ENCODE measurements around the gene ARHGAP30.

ARHGAP30 gene

DNA sequence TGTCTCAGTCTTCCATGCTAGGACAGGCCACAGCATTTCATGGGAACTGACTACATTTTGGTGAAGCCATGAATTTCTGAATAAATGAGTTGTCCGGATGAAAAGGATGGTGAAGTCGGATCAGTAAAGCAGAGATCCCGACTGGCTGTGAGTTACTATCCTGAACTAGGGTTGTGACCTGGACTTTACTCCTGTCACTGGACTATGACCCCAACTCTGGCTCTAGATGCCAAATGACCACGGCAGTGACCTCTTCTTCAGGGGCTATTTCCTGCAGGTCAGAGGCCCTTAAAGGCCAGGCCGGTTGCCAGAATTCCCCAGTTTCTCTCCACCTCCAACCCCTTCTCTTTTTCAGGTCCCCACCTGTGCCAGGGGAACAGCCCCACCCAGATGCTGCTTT is 21.4 kb upstream of the ARHGAP30 start:
- no peak for DNase-seq (ENCODE audit: low spot score)

DNA sequence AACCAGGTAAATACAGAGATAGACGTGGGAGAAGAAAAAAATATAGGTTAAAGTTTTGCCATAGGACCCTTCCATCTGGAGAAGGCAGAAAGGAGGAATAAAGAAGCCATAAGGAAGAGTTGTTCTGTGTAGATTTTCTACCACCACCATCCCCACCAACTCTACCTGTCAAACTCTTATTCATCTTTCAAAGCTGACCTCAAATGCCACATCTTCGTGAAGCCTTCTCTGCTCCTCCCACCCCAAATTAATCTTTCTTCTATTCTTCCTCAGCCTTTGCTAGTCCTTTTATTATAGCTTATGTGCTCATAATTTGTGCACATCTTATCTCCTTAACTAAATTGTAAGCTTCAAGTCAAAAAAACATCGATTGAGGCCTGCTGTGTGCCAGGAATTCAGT is 20.9 kb upstream of the ARHGAP30 start:
- no peak for DNase-seq (ENCODE audit: low spot score)

DNA sequence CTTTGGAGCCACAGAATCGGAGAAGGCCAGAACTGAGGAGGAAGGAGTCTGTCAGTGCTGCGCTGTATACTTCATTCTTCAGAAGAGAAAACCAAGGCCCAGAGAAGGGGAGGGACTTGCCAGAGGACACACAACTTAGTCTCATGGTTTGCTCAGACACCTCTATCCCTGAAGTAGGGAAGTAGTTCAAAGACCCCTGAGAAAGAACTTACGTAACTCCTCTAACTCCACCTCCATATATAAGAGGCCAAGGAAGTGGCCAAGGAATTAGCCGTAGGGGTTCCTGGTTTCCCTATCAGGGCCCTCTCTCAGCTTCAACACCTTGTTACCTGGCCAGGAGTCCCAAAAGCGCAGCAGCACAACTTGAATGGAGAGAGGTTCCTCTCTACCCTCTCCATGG is 20.2 kb upstream of the ARHGAP30 start:
- DNase-seq (ENCODE audit: low spot score): no peak

DNA sequence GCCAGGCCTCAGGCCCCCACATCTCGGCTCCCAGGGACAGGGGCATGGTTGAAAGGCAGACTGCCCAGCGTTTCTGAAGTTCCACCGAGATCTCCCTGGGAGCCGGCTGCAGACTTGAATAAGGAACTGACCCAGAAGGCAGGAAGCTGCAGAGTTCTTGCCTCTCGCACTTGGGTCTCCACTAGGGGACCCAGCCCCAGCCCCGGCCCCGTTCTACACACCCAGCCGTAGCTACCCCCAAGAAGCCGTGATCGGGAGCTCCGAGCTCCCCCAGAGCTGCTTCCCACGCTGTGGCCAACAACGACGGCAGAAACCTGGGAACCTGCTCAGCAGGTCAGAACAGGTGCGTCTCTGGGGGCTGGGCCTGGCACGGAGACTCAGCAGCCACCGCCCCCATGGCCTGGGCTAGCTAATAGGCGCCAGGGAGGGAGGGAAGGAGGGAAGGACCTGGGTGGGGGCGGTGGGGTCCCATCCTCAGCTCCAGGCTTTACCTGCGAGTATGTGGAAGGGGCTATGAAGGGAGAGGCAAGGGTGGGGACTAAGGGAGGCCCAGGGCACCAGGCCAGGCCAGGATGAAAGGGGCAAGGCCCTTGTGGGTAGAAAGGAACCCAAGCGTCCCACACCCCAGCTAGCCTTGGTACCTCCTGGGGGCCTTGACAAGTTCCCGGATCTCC is 19.7 kb upstream of the ARHGAP30 start, which contains the start of gene NECTIN4:
NECTIN4 (minus strand) TSS at position 308 of the 674 bp plus-strand sequence; CDS start at position 46, 262 bp downstream.
- no peak for DNase-seq (ENCODE audit: low spot score)

DNA sequence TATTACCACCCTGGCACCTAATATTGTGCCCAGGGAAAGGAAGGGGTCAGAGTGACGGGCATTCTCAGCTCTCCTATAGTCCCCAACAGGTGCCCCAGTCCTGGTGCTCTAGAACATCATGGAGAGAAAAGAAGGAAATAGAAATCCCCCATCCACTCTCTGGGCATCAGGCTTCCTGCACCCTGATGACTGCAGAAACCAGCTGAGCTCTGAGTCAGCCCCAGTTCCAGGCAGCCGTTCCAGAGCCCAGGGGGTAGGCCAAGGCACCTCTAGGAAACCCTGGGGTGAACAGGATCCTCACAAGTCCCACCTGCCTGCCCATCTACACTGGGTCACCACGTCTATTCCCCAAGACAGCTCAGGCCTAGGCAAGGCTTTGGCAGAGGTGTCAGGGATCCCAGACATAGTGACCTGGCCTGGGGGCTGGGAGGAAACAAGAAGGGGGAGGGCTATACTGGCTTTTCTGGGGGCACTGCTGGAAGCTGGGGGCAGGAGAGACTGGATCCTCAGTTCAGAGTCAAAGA is 19.0 kb upstream of the ARHGAP30 start:
- DNase-seq (ENCODE audit: low spot score): no peak

DNA sequence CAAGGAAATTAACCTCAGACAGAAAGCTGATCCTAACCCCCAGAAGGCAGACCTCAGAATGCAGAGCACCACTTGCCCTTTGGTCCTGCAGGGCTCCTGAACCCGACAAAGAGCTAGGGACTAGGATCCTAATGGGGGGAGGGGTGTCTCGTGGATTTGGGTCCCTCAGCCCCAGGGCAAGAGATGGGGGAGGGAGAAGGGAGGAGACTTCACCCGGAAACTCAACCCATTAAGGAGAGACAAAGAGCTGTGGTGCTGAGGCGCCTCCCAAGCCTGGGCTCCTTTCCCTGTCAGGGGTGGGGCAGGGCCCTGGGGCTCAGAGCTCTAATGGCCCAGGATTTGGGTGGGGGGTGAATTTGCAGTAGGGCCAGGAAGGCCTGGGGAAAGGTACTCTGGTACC is 16.8 kb upstream of the ARHGAP30 start:
- DNase-seq (ENCODE audit: low spot score): no peak

DNA sequence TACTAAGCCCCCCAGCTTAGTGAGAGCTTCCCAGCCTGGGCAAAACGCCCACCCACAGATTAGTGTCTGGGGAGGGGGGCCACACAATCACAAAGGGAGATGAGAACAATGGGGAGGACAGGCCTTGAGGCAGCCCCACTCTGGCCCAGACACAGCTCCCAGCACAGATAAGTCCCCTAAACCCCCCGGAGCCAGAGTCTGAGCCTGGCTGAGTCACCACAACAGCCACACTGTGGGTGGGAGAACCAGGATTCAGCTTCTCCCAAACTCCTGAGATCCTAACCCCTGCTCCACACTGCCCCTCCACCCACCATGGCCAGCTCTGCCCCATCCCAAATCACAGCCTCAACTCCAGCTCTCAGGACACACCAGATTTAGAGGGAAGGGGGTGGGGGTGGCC is 15.5 kb upstream of the ARHGAP30 start:
- DNase-seq (ENCODE audit: low spot score): no peak

DNA sequence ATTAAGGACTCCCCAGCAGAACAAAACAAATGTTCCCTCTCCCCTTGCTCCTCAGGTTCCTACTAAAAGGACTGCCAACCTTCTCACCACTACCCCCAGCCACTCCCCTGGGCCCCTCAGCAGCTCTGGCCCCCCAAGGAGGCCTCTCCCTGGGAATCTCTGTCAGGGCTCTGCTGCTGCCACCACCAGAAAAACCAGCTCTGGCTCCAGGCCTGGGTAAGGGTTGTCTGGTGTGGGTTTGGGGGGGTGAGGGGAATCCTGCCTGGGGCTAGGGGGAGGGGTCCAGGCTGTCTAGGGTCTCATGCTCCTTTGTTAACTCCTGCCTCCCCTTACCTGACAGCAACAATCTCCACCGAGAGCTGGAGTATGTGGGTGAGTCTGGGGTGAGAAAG is 14.9 kb upstream of the ARHGAP30 start:
- no peak for DNase-seq (ENCODE audit: low spot score)

DNA sequence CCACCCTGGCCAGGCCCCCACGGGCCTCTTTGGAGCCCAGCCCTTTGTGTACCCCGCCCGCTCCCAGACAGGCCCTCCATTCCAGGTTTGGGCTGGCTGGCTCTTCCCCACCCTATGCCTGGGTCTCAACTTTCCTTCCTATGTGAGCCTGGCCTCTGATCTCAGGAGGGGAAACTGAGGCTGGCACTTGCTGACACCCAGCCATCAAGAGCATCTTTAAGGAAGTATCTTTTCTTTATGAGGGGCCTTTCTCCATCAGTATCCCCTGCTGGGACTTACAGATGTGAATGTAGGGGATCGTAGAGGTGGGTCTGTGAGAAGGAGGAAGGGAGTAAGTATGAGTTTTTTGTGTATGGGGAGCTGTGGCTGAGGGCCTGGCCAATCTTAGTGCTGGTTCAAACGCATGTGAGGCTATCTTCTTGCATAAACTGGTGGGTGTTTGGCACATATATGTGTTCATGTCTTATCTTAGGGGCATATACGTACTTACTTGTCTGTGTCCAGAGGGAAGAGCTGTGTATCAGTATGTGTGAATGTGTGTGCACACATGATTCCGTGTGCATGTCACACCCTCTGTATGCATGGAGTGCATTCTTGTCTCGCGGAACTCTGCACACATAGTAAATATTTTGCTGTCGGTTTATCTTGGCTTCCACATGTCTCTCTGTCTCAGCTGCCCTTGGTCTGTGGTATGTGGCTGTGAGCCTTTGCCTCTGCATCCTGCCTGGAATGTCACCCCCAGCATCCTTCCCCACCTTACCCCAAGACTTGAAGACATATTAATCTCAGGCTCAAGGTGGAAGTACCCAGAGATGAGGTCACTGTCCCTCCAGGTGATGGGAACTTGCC is 14.3 kb upstream of the ARHGAP30 start:
- no peak for DNase-seq (ENCODE audit: low spot score)

DNA sequence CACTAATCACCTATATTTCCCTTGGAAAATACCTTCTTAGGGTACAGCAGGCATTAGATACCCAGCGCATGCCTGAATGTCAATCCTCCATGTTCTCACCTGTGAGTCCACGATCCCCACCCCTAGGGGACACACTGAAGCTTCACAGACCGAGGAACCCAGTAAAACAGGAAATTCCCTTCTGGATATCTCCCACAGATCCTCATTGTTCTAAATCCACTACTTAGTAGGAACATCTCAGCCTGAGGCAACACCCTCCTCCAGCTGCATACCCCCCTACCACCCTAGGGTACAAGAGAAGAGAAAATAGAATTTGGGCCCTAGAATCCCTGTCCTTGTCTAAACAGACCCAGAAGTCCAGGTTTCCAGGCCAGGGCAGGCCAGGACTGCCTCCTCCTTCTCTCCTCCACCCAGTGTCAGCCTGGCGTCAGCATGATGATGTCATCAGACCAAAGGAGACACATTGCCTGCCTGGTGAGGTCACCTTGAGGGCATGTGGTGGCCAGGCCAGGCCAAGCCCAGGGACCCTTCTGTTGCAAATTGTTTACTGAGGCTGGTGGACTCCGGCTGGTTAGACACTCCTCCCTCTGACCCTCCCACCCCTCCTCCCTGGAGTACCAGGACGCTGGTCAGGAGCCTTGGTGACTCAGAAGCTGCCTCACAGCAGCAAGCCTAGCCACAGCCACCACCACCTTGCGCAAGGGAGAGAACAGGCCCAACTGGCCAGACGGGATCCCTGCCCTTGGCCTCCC is 13.5 kb upstream of the ARHGAP30 start:
- DNase-seq (ENCODE audit: low spot score): peak; percentile 73

DNA sequence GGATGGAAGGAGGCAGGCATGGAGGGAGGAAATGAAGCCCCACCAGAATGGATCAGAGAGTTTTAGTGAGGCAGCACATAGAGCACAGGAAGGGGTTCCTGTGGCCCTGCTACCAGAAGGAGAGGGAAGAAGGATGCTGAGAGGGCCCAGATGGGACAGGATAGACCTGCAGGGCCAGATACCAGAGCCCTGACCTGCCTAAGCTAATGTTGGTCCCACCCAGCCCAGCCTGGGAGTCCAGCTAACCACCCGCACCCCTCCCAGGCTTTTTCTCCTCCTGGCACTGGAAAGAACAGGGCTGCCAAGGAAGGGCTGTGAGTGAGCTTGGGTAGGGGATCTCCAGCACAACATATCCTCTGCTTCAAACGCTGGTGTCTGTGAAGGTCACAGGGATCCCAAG is 12.8 kb upstream of the ARHGAP30 start:
- DNase-seq (ENCODE audit: low spot score): no peak

DNA sequence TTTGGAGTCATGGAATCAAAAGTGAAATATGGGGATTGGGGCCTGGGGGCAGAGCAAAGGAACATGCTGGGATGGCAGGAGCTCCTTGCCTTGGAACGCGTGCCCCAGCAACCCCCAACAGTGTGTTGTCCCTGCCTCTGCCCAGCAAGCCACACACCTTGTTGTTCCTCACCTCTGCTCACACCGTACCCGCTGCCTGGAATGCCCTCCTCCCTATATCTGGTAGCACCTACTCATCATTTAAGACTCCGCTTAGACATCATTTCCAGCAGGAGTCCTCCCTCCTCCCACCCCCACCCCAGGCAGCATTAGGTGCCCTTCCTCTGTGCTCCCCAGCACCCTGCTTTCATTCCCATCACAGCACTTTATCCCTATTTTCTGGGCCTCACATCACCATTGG is 11.8 kb upstream of the ARHGAP30 start:
- no peak for DNase-seq (ENCODE audit: low spot score)

DNA sequence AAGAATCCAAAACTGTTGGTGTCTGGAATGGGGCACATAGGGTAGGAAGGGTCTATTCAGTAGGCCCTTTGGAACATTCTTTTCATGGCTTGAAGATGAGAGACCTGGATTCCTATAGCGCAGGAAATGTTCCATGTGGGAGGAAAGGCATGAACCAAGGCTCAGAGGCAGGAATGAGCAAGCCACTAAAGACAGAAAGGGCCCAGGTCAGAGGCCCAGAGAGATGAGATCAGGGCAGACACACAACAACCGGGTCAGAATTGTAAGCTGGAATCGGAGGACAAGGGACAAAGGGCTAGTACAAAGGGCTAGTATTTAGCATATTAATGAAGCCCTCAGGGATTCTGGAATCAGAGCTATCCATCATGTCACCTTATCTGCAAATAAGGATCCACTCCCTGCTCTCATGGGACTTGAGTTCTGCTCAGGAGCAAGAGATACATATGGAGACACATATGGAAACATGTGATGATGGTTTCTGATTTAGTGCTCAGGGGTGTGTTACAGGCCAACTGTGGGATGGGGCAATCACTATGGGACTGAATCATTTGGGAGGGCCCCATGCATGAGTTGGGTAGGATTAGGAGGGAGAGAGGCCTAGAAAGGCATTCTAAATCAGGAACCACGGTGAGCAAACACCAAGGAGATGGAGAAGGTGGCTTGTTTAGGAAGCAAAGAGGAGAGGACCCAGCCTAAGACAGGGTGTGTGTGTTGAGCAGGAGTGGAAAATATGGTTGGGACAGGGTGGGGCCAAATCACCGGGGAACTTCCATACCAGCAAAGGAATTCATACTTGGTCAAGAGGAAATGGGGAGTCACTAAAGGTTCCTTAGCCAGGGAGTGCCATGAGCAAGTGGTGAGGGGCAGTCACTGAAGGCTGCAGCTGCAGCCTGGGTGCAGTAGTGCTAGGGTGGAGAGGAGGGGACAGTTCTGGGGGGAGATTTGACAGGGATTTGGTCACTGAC is 11.0 kb upstream of the ARHGAP30 start:
- DNase-seq (ENCODE audit: low spot score): no peak

DNA sequence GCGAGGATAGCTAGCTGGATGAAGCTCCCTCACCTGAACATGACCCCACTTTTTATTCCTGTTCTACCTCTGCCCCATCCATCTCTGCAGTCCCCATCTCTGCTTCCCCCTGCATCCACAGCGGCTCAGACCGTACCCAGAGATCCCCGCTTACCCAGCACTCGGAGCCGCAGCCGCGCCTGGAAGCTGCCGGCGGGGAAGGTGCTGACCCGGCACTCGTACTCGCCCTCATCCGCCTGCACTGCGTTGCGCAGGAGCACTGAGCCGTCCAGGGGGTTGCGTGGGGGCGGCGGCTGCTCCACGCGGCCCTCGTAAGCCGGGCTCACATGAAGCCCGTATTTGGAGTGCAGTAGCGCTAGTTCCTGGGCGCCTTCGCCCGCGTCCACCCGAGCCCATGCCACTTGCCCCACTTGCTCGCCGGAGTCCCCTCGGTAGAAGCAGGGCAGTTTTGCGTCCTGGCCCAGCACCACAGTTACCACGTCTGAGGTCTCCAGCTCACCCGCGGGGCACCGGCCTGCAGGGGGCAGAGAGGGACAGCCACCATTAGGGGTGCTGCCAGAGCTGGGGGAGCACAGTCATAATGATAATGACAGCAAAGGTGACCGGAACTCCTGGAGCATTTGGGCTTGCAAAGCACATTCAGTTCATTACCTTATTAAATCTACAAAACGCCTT is 9.9 kb upstream of the ARHGAP30 start:
- DNase-seq (ENCODE audit: low spot score): no peak

DNA sequence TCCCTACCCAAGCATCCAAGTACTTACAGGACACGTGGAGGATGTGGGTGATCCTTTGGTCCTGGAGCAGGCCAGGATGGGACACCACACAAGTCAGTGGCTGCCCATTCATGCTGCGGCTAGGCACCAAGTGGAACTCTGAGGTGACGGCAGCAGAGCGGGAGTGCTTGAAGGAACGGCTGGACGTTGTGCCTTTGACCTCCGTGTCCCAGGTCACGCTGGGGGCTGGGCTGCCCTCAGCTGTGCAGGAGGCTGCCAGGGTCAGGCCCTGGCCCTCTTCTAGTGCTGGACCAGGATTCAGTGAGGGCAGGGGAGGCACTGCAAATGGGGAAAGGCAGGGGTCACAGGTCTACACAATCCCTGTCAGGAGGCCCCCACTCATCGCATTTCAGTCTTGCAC is 7.7 kb upstream of the ARHGAP30 start:
- no peak for DNase-seq (ENCODE audit: low spot score)

DNA sequence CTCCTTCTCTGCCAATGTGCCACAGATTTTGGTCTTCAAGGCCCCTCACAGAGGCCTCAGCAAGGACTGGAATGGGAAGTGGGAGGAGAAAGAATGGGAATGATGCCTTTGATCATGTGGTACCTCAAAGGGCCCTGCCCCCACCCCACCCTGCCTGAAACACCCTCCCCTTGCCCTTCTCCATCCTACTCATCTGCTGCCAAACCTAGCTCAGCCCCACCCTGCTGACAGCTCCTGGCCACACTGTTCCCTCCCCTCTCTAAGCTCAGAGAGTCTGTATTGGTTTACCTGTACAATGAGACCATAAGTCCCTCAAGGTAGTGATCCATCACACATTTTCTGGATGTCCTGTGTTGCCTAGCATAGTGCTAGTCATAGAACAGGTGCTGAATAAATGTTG is 6.7 kb upstream of the ARHGAP30 start:
- DNase-seq (ENCODE audit: low spot score): peak; percentile 82

DNA sequence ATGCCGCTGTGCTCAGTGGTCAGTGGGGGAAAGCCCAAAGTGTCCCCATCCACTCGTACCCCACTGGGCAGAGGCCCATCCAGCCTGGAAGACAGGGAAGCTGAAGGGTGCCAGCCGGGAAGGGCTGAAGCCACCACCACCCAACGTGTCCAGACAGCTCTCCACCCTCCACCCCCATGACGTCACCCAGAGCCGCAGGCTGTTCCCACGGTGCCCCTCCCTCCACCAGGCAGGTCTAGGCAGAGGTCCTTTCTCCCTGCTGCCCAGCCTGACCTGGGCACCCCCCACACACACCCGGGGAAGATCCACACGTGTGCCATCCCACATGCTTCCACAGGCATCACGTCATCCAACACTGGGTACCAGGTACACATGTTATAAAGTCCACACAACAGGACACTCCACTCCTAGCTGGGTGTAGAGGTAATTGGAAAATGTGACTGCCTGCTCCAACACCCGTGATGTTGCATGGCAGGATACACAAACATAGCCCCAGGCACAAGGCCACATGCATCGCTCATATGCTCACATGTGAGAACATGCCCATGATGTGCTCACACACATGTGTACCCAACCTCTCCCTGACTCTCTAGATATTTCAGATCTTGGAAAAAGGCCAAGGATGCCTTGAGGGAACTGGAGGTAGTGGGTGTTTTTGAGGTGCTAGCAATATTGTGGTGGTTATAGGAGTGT is 5.1 kb upstream of the ARHGAP30 start:
- DNase-seq (ENCODE audit: low spot score): peak; percentile 54

DNA sequence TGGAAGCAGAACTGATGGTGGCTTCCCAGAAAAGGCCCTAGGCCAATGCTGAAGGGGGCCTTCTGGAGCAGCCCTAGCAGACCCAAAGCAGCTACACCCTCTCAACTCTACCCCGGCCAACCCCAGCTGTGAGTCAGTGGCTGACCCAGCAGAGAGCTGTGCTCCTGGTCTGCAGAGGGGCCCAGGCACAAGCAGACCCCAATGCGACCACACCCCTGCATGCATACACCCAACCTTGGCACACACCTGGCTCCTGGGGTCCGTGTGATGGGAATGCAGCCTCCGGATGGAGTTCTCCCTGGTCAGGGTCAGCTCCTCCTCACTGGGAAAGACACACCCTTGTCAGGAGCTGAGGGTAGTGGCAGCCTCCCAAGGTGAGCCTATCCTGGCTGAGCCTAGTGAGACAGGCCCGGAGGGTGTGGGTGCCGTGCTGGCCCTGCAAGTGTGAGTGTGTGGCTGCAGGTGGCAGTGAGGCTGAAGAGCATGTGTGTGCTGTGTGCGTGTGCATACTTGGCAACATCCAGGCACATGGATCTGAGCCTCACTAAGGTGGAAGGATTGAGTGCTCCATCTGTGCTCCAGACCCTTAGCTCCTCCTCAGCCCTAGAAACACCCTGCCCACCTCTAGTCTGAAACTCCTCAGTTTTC is 3.9 kb upstream of the ARHGAP30 start:
- peak; percentile 62 for DNase-seq (ENCODE audit: low spot score)

DNA sequence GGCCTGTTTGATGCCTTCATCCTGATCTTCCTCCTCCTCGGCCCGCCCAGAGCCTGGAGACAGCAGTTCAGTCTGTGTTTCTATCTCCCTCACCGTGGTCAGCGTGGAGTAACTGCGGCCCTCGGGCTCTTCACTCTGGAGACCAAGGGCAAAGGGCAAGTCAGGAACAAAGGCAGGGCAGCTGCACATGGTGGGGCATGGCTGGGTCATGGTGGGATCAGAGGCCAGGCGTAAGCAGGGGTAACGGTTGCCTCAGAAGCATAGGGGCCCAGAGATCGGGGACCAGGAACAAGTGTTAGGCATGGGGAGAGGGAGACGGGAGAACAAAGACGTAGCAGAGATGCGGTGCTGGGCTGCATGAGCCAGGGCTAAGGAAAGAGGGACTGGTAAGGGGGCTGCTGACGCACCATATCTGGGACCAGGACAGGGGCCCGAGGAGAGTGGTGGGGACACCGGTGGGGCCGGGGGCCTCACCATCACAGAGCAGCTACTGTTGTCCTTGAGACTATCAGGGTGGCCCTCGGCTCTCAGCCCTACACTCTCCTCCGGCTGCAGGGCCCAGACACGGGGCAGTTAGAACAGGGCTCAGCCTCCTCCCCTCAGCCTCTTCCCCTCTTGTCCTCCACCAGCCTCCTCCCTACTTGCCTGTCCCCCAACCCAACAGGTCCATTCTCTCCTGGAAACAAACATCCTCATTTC is 3.2 kb upstream of the ARHGAP30 start:
- no peak for DNase-seq (ENCODE audit: low spot score)

All from SW480 (cell line).